Breast epithelium (tissue), 3 donors: ENCODE measurements around the gene GGTLC3.
"Not testable (repeated sequence)": the region's sequence is repeated elsewhere in the genome, so short reads cannot be mapped to it uniquely, and the experiment has no call there.

Experiments
- CTCF ChIP-seq, 3 donors: fragments of 450-650 bp; IDR thresholded peaks; one replicate each; pipeline ENCODE4 v1.5.1; 2016 to 2017; ENCODE audit warnings: antibody characterized with exemption in 3 of 3, mild to moderate bottlenecking in 3 of 3, moderate library complexity in 3 of 3
- POLR2A ChIP-seq: fragments of 450-650 bp; IDR thresholded peaks from one replicate; pipeline ENCODE4 v1.6.1; 2016; ENCODE audit warnings: antibody characterized with exemption, mild to moderate bottlenecking, moderate library complexity
- POLR2AphosphoS5 ChIP-seq, 3 donors: sonication (generic); formaldehyde crosslinking; IDR thresholded peaks; one replicate each; pipeline ENCODE4 v1.6.1; 2017; ENCODE audit warnings: antibody characterized with exemption in 3 of 3

- not testable (repeated sequence) for TF ChIP-seq CTCF (IDR thresholded peaks at IDR 0.05); POLR2A; POLR2AphosphoS5 (IDR thresholded peaks at IDR 0.05)
Measured at GRCh38 chr22:18496227-18496626, 21.7 kb downstream of the GGTLC3 start.
